HG03558 (cell line): ENCODE results near the gene CPNE5.

Source experiments
- ATAC-seq: cut with Tn5 transposase; IDR thresholded peaks from one replicate; pipeline ENCODE4 v1.9.1; 2021; ENCODE audit warnings: moderate number of reproducible peaks; ENCODE audit not compliant: unreplicated experiment; ENCODE audit errors: extremely low read depth

Gene CPNE5

DNA sequence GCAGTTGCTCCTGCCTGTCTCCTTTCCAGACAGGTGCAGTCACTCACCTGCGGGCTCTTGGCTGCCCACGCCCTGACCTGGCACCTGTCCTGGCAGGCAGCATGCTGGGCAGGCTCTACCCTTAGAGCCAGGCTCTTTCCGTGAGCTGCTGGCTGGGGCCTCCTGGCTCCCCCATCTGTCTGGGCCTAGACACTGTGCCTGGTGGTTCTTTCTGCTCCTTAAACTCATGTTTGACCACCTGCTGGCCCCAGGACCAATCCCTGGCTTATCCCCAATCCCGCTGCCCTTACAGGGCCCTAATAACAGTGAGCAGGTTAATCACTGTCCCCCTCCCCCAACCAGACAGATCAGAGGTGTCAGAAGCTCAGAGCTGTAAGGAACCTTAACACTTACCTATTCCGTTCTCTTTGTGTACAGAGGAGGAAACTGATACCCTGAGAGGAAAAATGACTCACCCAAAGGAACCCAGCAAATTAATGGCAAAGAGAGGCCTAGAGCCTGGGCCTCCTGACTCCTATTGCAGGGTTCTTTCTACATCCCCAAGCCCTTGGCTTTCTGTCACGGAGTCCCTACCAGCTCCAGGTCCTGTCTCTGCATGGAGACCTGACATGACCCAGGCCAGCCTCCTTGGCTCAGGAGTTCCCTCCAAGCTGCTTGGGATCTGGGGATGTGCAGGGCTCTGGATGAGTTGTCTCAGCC lies 86.9 kb downstream of the CPNE5 start:
- ATAC-seq, result no peak

GRCh38 chr6:36751833-36752186 lies 87.4 kb downstream of the CPNE5 start:
- no peak for ATAC-seq

DNA sequence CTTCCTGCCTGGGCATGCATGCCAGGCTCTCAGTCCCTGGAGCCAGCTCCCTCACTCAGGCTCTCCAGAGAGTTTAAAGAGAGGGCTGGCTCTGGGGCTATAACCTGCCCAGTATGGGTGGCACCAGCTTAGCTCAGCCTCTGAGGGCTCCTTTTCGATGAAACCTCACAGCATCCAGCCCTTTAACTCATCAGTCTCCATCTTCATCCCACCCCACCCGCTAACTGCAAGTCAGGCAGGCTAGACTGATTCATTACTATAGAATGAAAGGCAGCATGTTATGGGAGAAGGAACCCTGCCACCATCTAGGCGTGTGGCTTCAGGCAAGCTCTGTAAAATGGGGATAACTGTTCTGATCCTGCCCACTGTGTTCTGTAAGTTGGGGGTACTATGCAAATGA lies 88.2 kb downstream of the CPNE5 start:
- ATAC-seq, result no peak

- ATAC-seq, result no peak
These were observed 89.3 kb downstream of the CPNE5 start for GRCh38 chr6:36749829-36750489.

DNA sequence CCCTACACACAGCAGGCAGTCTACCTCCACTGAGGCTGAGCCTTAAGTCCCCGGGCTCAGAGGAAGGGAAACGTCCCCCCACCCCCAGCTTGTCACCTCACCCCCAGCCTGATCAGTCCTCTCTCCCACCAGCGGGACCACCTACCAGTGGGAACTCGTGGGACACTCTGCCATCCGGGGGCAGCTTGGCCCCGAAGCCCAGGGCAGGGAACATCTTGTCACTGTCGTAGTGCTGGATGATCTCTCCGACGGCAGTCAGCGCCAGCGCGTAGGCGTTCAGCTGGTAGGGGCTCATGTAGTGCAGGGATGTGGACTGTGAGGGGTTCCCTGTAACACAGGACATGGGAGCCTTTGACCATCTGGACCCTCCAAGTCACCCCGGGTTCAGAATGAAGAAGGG lies 93.0 kb downstream of the CPNE5 start:
- ATAC-seq, result no peak

GRCh38 chr6:36745836-36746235 lies 93.4 kb downstream of the CPNE5 start:
- no peak for ATAC-seq

DNA sequence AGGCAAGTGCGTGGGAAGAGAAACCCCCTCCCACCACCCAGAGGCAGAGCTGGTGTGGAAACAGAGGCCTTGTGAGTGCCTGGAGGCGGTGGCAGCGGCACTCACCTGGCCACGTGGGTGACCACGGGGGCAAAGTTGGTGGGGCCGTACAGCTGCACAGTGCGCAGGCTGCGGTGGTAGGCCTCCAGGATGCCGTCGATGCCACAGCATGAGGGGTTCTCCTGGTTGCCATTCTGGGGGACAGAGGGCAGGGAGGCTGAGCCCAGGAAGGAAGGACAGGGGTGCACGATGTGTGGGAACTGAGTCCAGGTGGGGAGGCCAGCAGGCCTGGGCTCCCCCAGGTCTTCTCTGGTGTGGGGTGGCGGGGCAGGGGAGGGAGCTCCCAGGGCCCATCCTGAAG lies 94.0 kb downstream of the CPNE5 start:
- ATAC-seq, result no peak

GRCh38 chr6:36744304-36744673 lies 95.0 kb downstream of the CPNE5 start:
- ATAC-seq, result no peak

GRCh38 chr6:36743538-36744303 lies 95.5 kb downstream of the CPNE5 start:
- ATAC-seq, result no peak

DNA sequence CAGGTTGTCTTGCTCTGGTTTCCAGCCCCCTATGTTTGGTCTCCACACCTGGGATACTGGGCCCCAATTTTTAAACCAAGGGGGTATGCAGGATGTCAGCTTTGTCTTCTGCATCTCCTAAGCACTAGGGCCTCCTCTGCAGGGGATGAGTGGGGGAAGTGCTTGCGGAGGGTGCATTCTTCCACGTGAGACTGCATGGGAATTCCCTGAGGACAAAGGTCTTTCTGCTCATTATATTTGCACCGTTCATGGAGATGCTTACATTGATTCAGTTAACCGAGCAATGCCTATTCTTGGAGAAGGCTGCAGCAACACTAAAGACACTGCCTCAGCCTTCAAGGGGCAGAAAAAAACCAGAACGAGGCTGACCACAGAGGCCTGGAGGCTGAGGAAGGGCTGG lies 96.2 kb downstream of the CPNE5 start:
- no peak for ATAC-seq

- ATAC-seq, result no peak
These were observed 97.1 kb downstream of the CPNE5 start for GRCh38 chr6:36742146-36742545.

- no peak for ATAC-seq
These were observed 98.4 kb downstream of the CPNE5 start for GRCh38 chr6:36740818-36741179.

- ATAC-seq, result no peak
These were observed 99.1 kb downstream of the CPNE5 start for GRCh38 chr6:36739947-36740817.

DNA sequence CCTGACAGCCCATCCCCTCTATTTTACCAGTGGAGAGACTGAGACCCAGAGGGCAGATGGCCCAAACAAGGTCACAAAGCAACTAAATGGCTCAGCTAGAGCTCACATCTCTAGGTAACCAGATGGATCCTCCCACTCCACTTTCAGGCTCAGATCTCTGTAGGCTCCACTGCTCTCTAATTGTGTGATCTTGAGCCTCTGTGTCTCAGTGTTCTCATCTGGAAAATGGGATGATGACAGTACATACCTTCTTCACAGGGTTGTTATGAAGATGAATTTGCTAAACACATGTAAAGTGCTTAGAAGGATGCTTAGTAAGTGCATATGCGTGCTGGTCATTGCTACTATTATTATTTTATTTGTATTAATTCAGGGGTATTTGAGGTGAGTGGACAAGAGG lies 101.1 kb downstream of the CPNE5 start:
- ATAC-seq, result no peak

GRCh38 chr6:36737043-36737785 lies 102.0 kb downstream of the CPNE5 start:
- no peak for ATAC-seq

- no peak for ATAC-seq
These were observed 103.9 kb downstream of the CPNE5 start for GRCh38 chr6:36735110-36736071.

DNA sequence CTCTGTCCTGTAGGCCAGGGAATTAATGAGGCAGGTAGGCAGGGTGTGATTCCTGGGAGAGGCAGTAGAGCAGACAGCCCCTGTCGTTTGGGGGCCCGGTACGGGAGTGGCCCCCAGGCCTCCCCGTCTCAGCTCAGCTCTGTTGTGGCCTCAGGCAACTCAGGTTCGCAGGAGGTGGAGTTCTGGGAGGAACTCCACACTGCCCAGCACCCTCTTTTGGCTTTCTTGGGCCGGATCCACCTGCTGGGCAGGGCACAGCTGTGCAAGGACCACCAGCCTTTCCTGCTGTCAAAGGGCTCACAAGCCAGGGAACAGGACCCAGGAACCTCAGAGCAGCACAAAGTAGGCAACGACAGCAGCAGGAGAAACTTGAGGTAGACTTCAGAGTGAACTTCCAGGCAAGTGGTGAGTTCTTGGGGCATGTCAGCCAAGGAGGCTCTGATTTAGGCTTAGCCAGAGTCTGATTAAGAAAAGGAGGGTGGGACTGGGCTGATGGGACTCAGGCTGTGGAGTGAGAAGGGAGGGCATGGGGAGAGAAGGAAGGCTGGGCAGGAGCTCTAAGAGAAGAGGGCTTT lies 104.7 kb downstream of the CPNE5 start:
- ATAC-seq, result no peak

DNA sequence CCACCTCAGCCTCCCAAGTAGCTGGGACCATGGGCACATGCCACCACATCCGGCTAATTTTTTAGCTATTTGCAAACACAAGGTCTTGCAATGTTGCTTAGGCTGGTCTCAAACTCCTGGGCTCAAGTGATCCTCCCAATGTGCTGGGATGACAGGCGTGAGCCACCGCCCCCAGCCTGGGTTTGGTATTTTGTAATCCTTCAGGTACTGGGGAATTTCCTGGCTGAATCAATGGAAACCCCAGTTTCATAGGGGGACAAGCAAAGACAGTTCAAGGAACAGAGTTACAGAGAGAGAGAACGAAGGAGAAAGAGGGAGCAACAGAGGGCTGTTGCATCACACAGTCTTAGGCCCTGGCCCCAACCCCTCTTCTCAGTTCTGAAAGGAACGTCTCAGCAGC lies 105.9 kb downstream of the CPNE5 start:
- ATAC-seq, result no peak
